GM19468 (cell line): ENCODE results near the gene DYNC2H1.
"Not testable (repeated sequence)": the region's sequence is repeated elsewhere in the genome, so short reads cannot be mapped to it uniquely, and the experiment has no call there.

ENCODE experiments used
- ATAC-seq: cut with Tn5 transposase; IDR thresholded peaks from one replicate; pipeline ENCODE4 v1.9.1; 2021; ENCODE audit warnings: mild to moderate bottlenecking, moderate library complexity, moderate number of reproducible peaks; ENCODE audit not compliant: unreplicated experiment; ENCODE audit errors: extremely low read depth

Gene DYNC2H1

DNA sequence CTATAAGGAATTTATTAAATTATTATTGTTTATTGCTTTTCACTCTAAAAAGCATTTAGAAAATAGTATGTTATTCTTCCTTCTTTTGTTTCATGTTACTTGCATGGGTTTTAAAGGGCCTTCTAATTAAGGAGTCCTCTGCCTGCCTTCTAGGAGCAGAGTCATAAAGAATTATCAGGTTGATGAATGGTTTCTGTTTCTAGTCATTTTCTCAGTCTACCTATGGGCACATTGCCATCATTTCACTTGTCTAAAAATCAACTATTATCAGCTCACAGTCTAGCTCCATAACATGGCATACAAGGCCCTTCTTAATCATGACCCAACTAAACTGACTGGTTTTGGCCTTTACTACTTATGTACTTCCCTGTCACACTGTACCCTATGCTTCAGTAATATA, 16.2 kb downstream of the DYNC2H1 start:
- no peak for ATAC-seq

DNA sequence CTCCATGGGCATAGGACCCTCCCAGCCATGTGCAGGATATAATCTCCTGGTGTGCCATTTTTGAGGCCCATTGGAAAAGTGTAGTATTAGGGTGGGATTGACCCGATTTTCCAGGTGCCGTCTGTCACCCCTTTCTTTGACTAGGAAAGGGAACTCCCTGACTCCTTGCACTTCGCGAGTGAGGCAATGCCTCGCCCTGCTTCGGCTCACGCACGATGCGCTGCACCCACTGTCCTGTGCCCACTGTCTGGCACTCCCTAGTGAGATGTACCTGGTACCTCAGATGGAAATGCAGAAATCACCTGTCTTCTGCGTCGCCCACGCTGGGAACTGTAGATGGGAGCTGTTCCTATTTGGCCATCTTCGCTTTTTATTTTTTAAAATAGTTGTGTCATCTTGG, 32.8 kb downstream of the DYNC2H1 start:
- not testable (repeated sequence) for ATAC-seq

DNA sequence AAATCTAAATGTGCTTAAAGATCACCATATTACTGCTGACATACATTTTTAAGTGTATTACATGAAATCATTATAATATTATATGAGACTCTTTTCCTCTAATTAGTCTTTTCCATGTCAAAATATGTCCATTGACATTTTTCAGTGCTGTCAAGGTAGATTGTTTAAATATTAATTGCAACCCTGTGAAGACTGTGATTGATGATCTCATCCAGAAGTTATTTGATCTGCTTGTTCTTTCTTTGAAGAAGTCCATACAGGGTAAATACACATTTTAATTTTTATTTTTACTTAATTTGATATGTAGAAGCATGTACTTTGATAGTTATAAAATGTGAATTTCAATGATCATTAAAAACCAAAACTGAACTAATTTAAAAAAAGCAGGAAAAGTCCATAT, 38.4 kb downstream of the DYNC2H1 start:
- ATAC-seq, result no peak

DNA sequence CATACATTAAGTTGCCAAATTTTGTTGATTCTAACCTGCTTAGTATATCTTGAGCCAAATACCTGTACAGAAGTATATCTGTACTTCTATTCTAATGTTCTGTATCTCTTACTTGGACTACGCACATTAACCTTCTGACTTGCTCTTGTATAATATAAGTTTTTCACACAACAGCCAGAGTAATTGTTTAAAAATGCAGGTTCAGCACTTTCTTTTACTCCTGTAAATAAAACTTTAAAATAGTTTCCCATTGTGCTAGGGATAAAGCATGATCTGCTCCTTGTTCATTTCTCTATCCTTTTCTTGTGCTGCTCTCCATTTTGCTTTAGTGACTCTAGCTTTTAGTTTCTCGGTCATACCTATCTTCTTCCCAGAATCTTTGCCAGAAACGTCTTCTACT, 48.3 kb downstream of the DYNC2H1 start:
- no peak for ATAC-seq

DNA sequence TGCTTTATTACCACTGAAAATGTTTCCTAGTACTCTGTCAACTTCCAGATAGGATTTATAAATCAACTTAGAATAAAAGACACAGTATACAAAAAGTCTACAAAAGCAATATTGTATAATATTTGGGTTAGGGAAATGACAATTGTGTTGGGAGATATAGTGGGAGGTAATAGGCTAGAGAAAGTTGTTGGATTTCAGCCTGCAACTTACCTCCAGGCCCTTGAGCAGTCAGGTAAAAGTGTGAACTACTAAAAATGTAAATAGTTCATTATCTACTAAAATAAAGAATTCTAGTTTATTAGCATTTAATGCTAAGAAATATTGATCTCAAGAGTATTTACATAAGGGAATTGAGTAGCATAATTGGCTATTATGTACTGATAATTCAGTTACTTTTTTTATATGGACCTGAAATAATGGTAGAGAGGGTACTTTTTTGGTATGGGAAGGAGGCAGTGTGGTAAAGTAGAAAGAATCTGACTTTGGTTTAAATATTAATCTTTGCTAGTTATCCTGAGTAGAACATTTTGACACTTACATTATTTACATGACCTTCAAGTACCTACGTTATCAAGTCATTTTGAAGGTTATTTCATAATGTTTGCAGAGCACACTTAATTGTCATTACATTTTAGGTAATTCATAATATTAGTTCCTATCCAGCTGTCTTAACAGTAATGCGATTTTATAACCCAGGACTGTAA, 55.0 kb downstream of the DYNC2H1 start:
- no peak for ATAC-seq

DNA sequence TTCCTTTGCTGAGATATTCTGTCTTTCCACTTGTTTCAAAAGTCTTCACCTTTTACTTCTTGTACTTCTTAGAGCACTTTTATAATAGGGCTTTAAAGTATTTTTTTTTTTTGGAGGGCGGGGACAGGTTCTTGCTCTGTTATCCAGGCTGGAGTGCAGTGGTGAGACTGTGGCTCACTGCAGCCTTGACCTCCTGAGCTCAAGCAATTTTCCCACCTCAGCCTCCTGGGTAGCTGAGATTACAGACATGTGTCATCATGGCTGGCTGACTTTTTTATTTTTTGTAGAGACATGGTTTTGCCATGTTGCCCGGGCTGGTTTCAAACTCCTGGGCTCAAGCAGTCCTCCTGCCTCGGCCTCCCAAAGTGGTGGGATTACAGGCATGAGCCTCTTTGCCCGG, 57.9 kb downstream of the DYNC2H1 start:
- no peak for ATAC-seq

DNA sequence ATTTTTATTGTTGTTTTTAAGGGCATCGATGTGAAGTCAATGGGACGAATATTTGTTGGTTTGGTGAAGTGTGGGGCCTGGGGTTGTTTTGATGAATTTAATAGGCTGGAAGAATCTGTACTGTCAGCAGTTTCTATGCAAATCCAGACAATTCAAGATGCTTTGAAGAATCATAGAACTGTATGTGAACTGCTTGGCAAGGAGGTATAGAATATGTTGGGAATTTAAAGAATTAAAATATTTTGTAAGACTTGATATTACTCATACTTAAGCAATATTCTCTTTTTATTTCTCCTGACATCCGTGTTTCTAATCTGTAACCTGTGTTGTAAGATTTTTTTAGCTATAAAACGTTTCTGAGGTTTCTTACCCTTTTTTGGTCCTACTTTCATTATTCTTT, 61.6 kb downstream of the DYNC2H1 start:
- no peak for ATAC-seq

DNA sequence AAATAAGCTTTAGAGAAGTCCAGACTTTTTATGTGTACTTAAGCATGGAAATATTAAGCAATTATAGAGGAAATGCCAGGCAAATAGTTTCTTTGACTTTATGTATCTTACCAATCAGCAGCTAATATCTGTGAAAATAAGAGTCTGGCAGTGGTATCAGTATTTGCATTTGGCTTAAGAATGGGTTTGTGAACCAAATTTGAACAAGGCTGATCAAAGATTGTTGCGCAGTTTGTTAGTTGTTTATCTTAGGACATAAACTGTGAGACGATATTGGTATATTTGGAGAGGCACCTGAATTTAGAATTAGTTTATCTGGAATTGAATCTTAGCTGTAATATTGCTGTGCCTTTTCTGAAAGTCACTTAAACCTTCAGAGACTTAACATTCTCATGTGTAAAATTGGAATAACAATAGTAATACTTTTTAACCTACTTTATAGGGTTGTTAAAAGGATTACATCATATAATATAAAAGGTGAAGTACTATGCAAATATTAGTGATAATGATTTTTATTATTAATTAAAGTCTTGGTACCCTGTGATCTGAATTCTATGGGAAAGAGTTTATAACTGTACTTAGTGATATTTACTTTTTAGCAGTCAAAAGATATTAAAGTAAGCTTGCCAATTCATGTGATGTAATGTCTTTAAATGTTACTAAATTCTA, 66.4 kb downstream of the DYNC2H1 start:
- ATAC-seq, result no peak

DNA sequence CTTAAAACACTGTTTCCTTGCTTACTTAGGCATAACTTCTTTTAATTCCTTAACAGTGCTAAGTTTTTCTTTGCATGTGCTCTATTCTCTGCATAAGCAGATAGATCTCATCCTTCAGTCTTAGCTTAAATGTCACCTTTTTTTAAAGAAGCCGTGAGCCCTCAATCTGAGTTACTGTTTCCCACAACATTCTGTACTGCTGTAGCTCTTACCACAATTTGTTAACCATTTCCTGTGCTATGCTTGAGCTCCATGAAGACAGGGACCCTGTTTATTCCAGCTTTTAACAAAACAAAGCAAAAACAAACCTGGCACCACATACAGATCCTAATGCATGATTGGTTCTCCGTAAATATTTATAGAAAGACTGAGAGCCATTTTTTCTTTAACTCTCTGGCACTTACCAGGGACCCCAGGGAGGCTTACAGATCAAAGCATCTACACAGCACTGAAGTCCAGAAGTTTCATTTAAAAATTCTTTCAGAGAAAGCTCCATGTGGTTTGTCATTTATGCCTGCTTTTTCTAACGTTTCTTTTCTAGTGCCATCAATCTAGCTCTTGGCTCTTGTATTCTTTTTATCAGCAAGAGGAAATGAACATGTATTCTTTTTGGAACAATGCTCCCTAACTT, 74.9 kb downstream of the DYNC2H1 start:
- no peak for ATAC-seq

DNA sequence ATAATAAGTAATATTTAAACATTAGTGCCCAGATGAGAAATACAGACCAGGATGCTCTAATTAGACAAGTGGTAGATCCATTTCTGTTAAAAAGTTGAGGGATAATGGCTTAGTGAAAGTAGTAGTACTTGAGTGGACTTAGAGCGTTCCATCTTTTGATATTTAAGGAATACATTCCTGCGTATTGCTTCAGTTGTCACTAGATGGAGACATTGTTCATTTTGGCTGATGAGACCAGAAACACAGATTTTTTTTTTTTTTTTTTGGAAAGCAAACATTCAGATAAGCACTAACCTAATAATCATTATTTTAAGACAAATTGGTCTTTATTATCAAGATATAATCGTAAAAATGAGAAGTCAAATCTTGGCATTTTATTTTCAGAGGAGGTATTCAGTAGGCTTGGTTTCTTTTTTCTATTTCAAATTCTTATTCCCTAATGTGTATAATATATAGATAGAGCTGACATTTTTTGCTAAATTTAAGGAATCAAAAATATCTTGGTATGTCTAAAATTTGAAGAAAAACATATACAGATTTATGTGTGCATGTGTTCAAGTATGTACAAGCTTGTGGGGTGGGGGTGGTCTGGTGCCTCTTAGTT, 92.9 kb downstream of the DYNC2H1 start:
- ATAC-seq, result no peak

DNA sequence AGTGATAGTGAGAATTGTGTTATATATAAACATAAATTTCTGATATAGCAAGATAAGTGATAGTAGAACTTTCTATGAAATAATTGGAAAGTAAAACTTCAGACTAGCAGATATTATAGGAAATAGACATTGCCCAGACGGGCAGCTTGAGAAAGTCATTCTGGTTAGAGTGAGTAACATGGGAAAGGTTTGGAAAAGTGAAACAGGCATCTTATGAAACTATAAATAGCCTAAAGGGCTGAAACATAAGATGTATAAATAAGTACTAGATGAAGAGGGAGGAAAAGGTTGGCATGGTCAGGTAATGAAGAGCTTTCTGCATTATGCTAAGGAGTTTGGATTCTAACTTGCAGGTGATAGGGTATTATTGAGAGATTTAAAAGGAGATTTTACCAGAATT, 101.3 kb downstream of the DYNC2H1 start:
- no peak for ATAC-seq

DNA sequence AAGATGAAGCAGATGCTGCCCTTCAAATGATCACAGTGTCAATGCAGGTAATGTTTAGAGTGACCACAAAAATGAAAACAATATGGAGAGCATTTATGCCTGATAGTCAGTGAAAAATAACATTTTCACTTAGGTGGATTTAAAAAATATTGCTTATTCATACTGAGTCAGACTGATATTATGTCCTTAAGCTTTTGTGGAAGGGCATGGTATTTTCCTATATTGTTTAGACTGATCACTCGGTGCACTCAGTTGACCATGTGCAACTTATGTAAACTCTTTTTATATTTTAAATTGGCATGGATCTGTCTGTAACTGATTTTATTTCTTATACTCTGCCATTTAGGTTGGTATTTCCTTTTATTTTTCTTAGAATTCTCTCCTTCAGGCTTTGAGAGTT, 106.6 kb downstream of the DYNC2H1 start:
- no peak for ATAC-seq

DNA sequence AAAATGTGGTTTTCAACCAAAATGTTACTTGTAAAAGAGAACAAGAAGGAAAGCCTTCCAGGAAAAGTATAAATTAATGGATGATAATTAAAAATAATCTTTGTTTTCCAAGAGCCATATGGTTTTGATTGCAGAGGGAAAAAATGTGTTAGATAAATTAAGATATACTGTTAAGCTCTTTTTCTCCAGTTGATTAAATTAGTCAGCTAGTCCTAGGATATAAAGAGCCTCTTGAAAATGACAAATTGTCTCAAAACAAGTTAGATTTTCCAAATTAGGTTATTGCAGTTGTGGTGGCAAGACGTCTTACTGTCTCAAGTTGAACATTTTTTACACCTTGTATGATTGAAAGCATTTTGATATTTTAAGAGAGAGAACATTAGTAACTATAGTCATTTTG, 110.9 kb downstream of the DYNC2H1 start:
- no peak for ATAC-seq

DNA sequence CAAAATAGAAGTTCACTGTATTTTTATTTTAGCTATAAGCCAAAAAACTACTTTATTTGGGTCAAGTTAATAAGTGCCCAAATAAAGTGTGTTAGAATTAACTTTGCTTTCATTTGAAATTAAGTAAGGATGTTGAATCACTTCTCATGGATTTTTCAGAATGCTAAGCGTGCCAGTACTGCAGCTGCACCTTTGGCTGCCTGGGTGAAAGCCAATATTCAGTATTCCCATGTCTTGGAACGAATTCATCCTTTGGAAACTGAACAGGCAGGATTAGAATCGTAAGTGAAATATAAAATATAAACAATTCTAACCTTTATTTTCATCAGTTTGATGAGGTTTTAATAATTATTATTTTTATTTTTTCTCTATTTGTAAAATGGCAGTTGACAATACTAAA, 113.6 kb downstream of the DYNC2H1 start:
- no peak for ATAC-seq

DNA sequence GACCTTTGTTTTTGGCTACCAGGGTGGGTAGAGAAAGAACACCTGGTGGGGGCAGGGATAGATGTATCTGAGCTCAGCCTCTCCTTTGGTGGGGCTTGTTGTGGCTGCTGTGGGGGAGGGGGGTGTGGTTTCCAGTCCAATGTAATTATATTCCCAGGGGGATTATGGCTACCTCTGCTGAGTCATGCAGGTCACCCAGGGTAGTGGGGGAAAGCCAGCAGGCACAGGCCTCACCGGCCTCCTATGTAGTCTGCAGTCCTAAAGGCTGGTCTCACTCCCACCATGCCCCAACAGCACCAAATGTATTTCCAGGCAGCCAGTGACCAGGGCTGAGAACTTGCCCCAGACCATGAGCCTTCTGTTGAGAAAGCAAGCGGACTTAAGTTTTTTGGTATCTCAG, 119.6 kb downstream of the DYNC2H1 start:
- ATAC-seq, result no peak

DNA sequence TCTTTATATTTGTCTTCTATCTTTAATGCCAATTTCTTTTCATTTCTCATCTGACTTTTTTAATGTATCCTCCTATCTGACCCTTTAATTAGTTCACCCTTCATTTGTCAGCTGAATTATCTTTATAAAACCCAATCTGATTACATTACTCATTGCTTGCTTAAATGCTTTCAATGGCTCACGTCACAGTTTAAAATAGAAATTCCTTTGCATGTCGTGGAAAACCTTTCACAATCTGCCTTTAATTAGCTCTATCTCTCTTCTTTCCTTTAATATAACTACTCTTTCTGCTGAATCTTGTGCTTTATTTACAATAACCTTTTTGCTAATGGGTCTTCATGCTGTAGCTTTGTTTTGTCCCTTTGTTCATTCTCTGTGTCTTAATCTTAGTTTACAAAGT, 125.7 kb downstream of the DYNC2H1 start:
- ATAC-seq, result no peak

DNA sequence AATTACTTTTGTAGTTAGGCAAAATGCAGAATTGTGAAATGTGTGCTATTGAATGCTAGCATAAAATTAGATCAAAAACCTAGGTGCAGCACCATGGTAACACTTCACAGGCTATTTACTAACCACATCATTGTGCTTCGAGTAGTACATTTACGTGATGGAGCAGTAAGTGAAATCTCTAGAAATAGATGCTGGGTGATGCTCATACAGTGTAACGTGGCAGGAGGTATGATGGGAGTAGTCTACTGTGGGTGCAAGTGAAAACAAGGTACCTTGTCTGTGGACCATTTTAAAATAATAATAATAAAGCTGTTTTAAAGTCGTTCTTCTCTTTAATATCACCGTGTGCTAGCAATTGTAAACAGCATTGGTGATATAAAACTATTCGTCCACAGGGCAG, 132.3 kb downstream of the DYNC2H1 start:
- ATAC-seq, result no peak

DNA sequence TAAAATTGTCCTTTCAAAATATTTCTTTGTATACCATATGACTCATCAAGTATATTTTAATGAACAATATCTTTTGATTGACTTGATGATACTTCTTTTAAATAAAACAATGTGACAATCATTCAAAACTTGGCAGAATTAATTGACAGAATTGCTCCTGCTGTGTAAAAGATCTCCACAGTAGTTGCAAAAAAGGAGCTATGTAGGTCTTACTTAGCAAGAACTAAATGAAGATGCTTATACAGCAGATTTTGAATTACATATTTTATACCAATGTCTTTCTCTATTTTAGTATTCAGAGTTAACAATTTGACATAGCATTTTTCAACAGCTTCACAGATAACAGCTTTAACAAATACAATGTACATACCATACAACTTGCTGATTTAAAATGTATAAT, 144.9 kb downstream of the DYNC2H1 start:
- ATAC-seq, result no peak

DNA sequence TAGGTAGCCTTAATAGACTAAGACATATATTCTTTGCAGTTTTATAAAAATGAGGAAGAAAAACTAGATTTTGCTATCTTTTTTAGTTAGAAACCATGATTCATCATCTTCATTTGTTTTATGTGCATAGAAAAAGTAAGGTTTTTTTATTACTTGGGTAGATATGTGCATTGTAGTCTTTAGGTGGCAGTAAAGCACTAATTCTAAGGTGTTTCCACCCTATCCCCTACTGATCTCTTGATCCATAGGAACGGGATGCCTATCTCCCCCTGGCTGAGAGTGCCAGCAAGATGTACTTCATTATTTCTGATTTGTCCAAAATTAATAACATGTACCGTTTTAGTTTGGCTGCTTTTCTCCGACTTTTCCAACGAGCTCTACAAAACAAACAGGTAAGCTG, 148.1 kb downstream of the DYNC2H1 start:
- ATAC-seq, result no peak

DNA sequence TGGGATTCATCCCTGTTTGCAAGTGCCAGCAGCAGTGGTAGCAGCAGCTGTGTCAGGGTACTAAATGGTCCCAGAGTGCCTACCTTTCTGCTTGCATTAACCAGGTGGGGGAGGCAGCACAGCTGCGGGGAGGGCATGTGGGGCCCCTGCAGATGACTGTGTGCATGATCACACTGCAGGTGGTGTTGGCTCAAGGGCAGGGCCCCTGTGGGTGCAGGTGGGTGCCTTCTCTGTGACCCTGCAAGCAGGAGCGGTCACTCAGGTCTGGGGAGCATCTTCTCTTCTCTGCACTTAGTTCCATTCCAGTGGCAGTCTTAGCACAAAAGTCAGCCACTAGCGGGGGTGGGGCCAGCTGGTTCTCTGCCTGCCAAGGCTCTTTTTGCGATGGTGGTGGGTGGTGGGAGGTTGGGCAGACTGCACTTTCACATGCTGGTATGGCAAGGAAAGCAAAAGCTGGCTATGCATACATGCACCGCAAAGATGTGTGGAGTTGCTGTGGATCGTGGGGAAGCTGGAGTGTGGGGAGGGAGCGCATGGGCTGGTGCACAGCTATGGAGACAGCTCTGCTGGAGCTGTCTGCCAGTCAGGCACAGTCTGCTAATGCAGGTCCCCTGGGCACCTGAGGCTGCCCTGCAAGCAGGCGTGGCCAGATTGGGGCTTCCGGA, 157.1 kb downstream of the DYNC2H1 start:
- no peak for ATAC-seq

DNA sequence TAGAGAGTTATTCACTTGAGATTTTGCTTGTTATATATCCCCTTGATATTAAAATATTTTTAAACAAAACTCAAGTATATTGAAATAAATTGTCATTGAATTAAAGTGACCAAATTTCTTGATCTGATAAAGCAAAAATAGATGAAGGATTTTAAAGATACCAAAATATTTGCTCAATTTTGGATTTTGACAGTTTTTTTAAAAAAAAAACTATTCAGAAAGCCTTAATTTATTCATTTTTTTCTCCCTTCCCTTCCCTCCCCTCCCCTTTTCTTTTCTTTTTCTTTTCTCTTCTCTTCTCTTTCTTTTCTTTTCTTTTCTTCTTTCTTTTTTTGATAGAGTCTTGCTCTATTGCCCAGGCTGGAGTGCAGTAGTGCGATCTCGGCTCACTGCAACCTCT, 163.7 kb downstream of the DYNC2H1 start:
- no peak for ATAC-seq
